Activated CD4-positive, alpha-beta T cell treated with anti-CD3 and anti-CD28 coated beads, Interleukin-2, amount 50 U/mL, for 16 hours (primary cell): ENCODE results near the gene CD38.

Experiments
- DNase-seq: peaks from one replicate; pipeline ENCODE4 v3.0.0-alpha.2; 2020

Gene CD38

DNA sequence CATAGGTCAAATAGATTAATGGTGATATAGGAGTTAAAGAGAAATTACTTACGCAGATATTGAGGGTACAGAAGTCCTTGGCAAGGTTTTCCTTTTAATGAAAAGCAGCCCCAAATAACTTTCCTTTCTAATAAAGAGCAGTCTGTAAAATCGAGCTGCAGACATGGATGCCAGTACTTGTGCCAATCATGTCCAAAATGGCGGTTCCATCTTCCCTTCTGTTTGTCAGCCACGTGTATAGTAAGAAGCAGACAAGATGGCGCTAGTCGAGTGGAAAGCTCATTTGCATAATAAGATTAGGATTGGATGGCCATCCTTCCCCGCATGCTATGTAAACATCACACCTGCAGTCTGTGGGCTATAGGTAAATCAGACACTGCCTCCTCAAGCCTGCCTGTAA is 92.0 kb downstream of the CD38 start:
- DNase-seq, result no peak

DNA sequence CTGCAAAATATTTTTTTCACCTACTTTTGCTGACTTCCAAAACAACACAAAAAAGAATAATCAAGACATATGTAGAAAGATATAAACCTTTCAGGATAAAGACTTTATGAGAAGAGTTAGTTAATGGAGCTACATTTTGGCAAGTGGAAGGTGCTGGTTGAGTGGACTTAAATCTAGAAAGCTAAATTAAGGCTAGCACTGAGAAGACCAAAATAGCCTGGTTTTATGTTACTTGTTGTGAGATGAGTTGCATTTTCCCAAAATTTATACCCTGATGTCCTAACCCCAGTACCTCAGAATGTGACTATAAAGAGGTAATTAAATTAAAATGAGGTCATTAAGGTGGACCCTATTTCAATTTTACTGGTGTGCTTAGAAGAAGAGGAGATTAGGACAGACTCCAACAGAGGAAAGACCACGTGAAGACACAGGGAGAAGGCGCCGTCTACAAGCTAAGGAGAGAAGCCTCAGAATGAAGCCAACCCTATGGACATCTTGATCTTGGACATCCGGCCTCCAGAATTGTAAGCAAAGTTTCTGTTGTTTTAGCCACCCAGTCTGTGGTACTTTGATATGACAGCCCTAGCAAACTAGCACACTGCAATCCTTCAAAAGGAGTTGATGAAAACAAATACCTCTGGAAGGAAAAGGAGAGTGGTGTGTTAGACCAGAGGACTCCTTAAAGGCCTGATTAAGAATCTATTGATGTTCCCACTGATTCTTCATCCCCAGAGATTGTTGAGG is 93.0 kb downstream of the CD38 start:
- no peak for DNase-seq

DNA sequence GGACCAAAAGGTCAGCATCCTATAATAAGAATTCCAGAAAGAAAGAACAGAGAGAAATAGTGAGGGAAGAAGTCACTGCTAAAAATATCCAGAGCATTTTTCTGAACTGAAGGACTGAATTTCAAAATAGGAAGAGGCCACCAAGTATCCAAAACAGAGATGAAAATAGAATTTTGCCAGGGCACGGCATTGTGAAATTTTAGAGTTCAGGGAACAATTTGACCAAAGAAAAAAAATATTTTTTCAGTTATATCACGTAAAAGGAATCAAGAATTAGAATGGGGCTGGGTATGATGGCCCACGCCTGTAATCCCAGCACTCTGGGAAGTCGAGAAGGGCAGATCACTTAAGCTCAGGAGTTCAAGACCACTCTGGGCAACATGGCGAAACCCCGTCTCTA is 95.0 kb downstream of the CD38 start:
- no peak for DNase-seq

DNA sequence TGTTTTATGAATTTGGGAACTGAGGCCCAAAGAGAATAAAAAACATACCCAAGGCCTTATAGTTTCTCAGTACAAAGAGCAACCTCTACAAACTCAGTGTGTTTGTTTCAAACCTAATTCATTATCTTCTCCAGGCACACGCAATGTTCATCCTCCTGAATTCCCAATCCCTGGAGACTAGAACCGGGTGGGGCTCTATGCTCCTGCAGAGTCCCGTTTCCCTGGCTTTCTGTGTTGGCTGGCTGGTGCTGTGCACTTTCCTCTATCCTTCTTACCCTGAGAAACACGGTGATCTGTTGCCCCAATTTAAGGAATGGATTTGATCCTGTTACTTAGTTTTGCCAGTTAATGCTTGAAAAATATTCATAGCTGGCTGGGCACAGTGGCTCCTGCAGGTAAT is 96.5 kb downstream of the CD38 start:
- DNase-seq, result no peak

DNA sequence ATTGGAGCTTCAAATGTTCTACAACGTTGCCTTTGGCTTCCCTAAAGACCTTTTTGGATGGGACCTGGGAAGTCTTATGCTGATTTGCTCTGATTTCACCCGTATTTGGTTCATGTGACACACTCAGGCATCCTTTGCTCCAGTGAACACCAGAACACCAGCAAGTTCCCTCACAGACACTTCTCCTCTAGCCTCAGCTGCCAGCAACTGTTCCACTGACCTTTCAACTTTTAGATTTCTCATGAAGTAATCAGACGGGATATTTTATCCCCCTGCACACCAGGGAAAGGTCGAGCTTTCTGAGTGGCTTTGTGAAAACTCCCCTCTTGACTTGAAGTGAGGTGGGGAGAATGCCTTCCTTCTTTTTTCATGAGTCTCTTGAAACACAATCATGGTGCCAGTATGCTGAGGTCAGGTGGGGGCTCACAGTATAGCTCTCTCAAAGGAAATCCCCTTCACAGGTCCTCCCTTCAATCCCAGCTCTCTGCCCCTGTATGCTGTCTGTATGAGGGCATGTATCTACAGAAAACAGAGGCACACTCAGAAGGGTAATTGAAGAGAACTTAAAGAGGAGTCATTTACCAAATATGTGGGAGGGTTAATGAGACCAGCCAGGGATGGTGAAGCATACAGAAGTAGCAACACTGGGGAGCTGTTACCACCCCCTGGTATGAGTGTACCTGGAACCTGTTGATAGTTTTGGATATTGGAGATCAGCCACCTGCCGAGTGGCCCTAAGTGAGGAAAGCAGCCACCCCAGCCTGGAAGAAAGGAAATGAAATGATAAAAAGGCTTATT is 97.7 kb downstream of the CD38 start:
- DNase-seq, result no peak

DNA sequence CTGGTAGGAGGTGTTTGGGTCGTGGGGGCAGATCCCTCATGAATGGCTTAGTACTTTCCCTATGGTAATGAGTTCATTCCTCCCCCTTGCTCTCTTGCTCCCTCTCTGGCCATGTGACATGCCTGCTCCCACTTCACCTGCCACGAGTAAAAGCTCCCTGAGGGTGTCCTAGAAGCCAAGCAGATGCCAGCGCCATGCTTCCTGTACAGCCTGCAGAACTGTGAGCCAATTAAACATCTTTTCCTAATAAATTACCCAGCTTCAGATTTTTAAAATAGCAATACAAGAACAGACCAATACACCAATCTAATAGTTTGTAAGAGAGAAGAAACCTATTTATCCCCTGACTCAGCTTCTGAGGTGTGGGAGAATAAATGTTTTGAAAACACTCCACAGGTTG is 99.9 kb downstream of the CD38 start:
- no peak for DNase-seq

DNA sequence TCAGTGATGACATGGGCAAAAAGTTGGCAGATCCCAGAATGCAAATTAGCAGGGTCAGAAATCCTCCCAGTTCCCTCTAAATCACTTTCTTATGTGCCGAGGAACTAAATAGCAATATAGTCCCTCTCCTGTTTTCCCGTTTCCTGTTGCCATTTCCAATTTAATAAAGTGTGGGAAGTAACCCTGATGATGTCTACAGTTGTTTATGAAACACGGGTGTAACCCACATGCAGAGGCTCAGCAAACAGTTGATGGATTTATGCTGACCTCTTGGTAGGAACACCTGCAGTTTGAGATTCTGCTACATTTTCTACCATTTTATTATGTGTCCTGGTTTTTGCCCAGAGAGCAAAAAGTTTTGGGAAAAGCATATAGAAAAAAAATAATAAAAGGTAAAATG is 103.7 kb downstream of the CD38 start:
- no peak for DNase-seq

DNA sequence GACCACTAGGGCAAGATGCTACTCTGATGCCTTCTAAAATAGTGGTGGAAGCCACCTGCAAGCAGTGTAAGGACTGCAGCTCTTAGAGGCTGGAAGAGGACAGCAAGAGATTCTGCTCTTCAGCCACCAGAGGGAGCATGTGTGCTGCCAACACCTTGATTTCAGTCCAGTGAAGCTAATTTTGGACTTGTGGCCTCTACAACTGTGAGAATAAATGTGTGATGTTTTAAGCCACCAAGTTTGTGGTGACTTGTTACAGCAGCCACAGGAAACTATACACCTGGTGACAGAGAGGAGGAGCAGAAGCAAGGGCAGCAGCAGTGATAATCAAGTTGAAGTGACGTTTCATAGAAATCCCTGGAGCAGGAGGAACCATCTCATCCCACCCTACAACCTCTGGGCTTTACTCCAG is 104.6 kb downstream of the CD38 start:
- peak; percentile 62 for DNase-seq

DNA sequence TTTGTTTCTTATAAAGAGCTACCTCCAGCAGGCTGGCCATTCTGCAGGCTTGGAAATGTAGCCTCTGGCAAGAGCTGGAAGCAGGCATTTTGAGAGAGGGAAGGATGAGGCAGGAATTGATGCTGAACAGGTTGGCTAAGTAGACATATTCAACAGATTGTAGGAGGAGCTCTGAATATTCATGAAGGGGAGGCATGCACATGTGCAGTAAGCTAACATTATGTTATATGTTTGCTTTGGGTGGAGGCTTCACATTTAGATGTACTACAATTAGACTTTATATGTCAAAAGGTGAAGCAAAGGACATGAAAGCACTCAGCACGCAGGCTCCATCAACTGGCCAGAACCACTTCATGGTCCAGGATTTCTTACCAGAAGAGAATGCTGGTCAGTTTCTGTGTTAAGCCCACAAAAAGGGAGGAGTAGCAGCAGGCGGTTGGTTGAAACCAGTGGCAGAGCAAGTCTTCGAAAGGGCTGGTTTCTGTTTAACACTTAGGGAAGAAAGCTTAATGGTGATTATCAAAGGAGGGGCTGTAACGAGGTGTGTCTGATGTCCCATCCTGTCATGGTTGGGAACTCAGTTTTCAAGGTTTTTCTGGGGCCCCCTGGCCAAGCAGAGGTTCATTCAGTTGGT is 105.6 kb downstream of the CD38 start:
- DNase-seq, result no peak

DNA sequence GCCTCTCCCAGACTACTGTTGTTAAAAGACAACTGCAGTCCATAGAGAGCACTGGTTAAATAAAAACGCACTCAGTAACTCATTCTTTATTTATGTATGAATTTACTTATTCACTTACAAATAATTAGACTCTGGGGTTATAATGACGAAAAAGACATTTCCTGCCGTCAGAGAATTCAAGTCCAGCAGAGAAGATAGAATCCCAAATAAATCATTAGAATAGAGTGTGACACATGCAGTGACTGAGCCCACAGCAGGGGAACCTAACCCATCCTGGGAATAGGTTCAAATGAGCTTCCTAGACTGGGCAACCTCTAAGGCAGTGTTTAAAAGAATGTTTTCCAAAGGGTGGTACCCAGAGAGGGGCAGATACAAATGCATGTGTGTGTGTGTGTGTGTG is 106.5 kb downstream of the CD38 start:
- no peak for DNase-seq

DNA sequence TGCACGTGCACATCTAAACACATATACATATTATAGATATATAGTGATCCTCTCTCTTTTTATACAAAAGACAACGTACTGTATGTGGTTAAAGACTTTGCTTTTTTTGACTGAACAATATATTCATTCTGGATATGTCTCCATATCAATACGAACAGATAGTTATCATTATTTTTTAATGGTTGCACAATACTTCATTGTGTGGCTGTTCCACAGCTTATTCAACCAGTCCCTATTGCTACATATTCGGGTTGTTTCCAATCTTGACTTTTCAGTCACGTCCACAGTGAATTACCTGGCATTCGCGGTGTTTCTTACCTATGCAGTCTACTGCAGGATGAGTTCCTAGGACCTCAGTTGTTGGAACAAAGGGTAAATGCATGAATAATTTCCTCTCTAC is 107.3 kb downstream of the CD38 start:
- no peak for DNase-seq

DNA sequence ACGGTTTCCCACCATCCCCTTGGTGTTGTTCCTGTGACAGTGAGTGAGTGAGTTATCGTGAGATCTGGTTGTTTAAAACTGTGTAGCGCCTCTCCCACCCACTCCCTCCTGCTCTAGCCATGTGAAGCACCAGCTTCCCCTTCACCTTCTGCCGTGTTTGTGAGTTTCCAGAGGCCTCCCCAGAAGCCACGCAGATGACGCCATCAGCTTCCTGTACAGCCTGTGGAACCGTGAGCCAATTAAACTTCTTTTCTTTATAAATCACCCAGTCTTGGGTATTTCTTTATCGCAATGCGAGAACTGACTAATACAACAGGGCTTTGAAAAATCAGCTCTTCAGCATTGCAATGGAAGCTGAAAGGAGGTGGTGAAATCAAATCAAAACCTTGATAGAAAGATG is 110.4 kb downstream of the CD38 start:
- DNase-seq, result no peak

DNA sequence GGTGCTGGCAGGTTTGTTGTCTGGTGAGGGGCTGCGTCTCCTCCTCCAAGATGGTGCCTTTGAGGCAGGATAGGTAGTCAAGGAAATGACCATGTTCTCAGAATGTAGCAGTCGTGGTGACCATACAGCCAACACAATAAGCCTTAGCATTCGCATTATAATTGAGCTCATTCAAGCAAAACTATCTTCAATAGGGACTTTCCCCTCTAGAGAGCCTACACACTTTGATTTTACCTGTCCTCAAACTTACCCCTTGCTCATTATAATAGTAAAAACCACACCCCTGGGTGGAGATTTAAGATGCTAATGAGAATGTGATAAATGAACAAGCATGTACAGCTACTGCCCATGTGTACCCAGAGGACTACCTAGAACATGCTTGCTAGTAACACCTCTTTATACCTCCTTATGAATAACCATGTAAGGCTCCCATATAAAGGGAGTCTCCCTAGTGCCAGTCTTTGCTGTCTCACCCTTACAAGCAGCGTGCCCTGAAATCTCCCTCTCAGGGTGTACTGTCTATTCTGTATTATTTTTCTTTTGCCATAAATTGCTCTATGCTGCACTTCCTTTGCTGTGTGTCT is 112.2 kb downstream of the CD38 start:
- no peak for DNase-seq

DNA sequence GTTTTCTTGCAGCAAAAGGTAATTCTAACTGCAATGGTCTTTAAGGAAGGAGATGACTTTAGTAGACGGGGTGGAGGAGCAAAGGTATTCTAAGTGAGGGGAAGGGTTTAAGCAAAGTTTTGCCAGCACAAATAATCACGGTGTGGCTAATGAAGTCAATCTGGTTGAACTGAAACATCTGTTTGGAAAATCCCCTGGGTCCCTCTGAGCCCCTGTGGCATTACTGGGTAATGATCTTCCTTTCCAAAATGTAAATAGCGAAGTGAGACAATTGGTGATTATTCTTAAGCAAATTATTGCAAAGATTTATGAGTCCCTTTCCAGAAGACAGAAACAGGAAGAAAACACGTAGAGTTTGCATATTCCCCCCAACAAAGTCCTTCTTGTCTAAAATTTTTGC is 113.2 kb downstream of the CD38 start:
- DNase-seq, result no peak

DNA sequence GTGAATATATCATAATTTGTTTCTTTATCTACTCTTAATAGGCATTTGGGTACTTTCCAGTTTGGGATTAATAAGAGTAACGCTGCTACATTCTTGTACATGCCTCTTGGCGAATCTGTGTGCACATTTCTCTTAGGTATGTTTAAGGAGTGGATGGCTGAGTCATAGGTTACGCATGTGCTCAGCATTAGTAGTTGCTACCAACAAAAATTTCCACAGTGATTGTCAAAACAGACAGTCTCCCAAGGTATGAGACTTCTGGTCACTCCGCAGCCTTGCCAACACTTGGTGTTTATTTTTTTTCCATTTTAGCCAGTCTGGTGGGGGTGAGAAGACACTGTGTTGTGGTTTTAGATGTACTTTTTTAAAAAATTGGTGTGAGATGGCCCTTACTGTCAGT is 115.8 kb downstream of the CD38 start:
- no peak for DNase-seq

DNA sequence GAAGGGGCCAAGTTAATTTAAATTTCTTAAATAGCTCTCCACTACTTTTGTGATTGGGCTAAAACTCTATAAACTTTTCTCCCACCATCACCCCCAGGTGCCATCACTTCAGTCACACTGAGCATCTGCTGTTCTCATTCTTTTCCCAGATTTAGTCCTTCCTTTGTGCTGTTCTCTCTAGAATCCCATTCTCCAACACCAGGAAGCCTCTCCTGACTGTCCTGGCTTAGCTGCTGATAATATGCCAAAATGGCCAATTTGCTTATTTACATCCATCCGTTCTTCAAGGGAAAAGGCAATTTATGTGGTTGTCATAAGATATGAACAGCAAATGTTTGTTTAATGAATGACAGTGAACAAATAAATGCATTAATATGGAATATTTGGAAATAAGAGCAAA is 116.3 kb downstream of the CD38 start:
- DNase-seq, result no peak

DNA sequence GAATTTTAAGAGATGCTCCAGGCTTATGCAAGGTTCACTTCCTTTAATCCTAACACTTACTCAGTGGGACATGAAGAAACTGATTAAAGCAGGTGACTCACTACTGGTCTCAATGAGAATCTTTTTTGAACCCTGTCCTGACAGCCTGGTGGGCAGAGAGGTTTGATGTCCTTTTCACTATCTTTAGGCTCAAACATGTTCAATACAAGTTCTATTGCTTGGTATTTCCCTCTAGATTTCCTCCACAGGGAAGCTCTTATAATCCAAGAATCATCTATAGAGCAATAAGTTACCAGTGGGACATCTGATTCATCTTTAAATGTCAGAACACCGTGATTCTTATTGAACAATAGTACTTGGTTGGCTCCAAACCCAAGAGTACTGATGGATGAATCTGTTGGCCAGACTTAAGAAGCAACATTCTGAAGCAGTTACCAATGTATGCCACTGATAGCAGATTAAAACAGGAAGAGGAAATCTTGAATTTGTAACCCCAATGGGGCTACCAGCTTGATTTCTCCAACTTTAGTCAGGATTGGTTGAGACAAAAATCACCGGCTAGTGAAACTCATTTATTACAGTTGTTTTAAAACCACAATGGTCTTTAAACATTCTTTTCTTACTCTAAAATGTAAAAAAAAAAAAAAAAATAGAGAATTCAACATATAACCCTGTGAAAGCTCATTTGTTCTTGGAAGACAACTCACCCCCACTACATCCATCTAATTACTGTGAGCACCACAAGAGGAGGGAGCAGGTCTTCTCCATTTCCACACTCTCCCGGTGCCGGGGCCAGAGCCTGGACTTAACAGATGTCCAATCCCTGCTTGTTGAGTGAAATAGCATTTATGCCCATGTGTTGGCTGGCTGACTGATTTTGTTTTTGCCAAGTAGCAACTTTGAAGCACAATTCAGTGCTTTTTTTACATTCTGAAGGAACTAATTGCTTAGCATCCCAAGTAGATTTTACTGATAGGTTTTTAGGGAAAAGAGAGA is 117.1 kb downstream of the CD38 start:
- no peak for DNase-seq

DNA sequence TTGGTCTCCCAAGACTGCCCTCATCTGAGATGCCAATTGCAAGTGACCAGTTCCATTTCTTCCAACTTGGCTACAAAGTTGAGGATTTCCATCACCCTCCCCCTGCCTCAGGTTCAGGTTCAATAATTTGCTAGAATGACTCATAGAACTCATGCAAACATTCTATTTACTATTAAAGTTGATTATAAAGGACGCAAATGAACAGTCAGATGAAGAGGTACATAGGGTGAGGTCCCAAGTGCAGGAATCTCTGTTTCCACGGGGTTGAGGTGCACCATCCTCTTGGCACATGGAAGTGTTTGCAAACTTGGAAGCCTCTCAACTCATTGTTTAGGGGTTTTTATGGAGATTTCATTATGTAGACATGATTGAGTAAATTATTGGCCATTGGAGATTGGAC is 119.4 kb downstream of the CD38 start:
- DNase-seq, result no peak

DNA sequence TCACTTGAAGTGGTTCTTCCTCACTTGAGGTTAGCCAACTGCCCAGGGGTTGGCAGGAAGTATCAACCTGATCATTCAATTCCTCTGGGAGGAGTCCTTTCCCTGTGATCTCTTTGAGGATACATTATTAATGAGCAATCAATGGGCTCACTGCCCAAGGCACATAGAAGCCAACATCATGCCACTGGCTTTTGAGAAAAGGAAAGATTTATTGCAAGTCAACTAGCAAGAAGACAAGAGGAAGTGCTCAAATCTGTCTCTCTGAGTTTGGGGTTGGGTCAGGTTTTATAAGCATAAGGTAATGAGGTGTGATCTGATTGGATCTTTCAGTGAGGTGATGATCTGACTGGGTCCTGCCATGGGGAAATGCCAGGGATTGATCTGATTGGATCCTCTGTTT is 120.8 kb downstream of the CD38 start:
- no peak for DNase-seq

DNA sequence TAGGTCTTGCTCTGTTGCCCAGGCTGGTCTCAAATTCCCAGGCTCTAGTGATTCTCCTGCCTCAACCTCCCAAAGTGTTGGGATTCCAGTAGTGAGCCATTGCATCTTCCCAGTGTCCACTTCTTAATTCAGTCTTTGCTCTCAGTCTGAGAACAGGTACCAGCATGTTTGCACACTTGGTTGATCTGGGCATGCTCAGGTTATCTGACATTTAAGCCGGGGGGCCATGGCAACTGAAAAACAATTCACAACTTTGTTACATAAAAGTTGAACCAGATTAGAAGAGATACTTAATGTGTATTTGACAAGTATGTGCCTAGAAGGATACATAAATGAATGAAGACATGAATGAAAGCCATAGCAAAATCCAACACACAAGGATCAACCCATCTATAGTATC is 121.4 kb downstream of the CD38 start:
- DNase-seq, result no peak

DNA sequence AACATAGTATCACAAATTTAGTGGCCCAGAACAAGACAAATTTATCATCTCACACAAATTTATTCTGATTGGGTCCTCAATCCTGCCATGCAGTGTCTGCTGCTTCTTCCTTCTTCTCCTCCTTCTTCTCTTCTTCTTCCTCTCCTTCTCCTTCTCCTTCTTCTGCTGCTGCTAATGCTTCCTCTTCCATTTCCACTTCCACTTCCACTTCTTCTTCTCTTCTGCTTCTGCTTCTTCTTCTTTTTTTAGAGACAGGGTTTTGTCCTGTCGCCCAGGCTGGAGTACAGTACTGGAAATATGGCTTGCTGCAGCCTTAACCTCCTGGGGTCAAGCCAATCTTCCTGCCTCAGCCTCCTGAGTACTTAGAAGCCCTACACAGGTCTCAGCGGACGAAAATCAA is 122.9 kb downstream of the CD38 start:
- no peak for DNase-seq

DNA sequence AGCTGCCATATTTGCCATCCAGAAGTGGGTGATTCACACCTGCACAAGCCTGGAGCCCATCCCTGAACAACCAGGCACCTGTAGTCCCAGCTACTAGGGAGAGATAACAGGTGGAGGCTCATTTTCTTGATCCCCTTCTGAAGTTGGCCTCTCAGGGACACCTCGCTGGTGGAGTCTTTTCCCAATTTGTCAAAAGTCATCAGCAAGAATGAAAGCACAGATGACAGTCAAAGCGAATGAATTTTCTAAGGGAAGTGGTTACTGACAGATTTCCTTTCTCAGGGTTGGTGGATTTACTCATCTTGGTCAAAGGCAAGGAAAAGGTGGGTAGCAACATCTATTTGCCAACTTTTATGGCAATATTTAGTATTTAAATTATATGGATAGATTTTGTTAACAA is 123.9 kb downstream of the CD38 start:
- DNase-seq, result peak; percentile 20

DNA sequence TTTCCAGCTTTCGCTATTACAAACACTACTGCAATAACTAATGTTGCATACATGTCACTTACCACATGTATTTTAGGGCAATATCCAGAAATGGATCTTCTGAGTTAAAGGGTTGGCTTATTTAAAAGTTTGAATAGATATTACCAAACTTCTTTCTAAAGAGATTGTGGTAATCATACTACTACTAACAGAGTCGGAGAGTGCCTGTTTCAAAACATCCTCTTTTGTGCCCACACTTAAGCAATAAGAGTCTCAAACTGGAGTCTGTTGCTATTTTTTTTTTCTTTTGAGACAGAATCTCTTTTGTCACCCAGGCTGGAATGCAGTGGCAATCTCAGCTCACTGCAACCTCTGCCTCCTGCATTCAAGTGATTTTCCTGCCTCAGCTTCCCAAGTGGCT is 124.6 kb downstream of the CD38 start:
- no peak for DNase-seq
